ENCODE measurements around the gene RGS5.

GRCh38 chr1:163144418-163144817 lies 58.3 kb downstream of the RGS5 start:
- TF ChIP-seq, protein P1, sequence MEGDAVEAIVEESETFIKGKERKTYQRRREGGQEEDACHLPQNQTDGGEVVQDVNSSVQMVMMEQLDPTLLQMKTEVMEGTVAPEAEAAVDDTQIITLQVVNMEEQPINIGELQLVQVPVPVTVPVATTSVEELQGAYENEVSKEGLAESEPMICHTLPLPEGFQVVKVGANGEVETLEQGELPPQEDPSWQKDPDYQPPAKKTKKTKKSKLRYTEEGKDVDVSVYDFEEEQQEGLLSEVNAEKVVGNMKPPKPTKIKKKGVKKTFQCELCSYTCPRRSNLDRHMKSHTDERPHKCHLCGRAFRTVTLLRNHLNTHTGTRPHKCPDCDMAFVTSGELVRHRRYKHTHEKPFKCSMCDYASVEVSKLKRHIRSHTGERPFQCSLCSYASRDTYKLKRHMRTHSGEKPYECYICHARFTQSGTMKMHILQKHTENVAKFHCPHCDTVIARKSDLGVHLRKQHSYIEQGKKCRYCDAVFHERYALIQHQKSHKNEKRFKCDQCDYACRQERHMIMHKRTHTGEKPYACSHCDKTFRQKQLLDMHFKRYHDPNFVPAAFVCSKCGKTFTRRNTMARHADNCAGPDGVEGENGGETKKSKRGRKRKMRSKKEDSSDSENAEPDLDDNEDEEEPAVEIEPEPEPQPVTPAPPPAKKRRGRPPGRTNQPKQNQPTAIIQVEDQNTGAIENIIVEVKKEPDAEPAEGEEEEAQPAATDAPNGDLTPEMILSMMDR (IDR thresholded peaks at IDR 0.05) = no peak
- no peak for TF ChIP-seq POLR2A (IDR thresholded peaks at IDR 0.05)

Measured in sigmoid colon (tissue), 3 donors.